HG03378 (cell line): ENCODE results near the gene LPO.

ENCODE experiments used
- ATAC-seq: cut with Tn5 transposase; IDR thresholded peaks from one replicate; pipeline ENCODE4 v1.9.1; 2021; ENCODE audit warnings: mild to moderate bottlenecking, moderate library complexity; ENCODE audit not compliant: unreplicated experiment

LPO gene

GRCh38 chr17:58253082-58253481 lies 14.7 kb downstream of the LPO start:
- ATAC-seq, result no peak

- ATAC-seq, result no peak
Observed at GRCh38 chr17:58254803-58255202, 16.4 kb downstream of the LPO start.

- ATAC-seq, result no peak
Observed at GRCh38 chr17:58262149-58262548, 23.8 kb downstream of the LPO start.

- no peak for ATAC-seq
Observed at GRCh38 chr17:58263773-58264172, 25.4 kb downstream of the LPO start.

GRCh38 chr17:58264407-58265103 lies 26.2 kb downstream of the LPO start:
- no peak for ATAC-seq

- ATAC-seq, result no peak
Observed at GRCh38 chr17:58265271-58265670, 26.9 kb downstream of the LPO start.

GRCh38 chr17:58265902-58266875 lies 27.8 kb downstream of the LPO start:
- ATAC-seq, result no peak

GRCh38 chr17:58267347-58268324 lies 29.3 kb downstream of the LPO start:
- no peak for ATAC-seq

- no peak for ATAC-seq
Observed at GRCh38 chr17:58268326-58268725, 29.9 kb downstream of the LPO start.

- ATAC-seq, result no peak
Observed at GRCh38 chr17:58268774-58269556, 30.6 kb downstream of the LPO start.

GRCh38 chr17:58269557-58270291 lies 31.3 kb downstream of the LPO start:
- ATAC-seq, result no peak

GRCh38 chr17:58270476-58271215 lies 32.3 kb downstream of the LPO start:
- ATAC-seq, result no peak

- no peak for ATAC-seq
Observed at GRCh38 chr17:58271216-58271931, 33.0 kb downstream of the LPO start.

GRCh38 chr17:58272367-58273280 lies 34.2 kb downstream of the LPO start:
- no peak for ATAC-seq

- no peak for ATAC-seq
Observed at GRCh38 chr17:58273453-58274104, 35.2 kb downstream of the LPO start.

GRCh38 chr17:58275417-58275816 lies 37.0 kb downstream of the LPO start:
- ATAC-seq, result no peak
